GM18861 (cell line): ENCODE results near the gene SMYD4.

Experiments used
- ATAC-seq: cut with Tn5 transposase; IDR thresholded peaks from one replicate; pipeline ENCODE4 v1.9.1; 2021; ENCODE audit not compliant: unreplicated experiment

Gene SMYD4

GRCh38 chr17:1735418-1735817, 94.3 kb downstream of the SMYD4 start:
- ATAC-seq = no peak

GRCh38 chr17:1733759-1734158, 95.9 kb downstream of the SMYD4 start:
- ATAC-seq = no peak

- ATAC-seq = no peak
Measured at GRCh38 chr17:1732833-1733321, 96.8 kb downstream of the SMYD4 start.

- ATAC-seq = no peak
Measured at GRCh38 chr17:1732241-1732832, 97.4 kb downstream of the SMYD4 start.

- no peak for ATAC-seq
Measured at GRCh38 chr17:1731194-1731506, 98.6 kb downstream of the SMYD4 start.

GRCh38 chr17:1730326-1731193, 99.1 kb downstream of the SMYD4 start:
- ATAC-seq = no peak

- no peak for ATAC-seq
Measured at GRCh38 chr17:1729966-1730325, 99.8 kb downstream of the SMYD4 start.
